Muscle layer of duodenum (tissue), 2 donors: ENCODE measurements around the gene C1GALT1.

ENCODE experiments used
- H3K27ac ChIP-seq: one replicate; pipeline ENCODE4 v1.7.0; 2013; ENCODE audit warnings: mild to moderate bottlenecking, low read length
- H3K27me3 ChIP-seq: one replicate; pipeline ENCODE4 v1.7.0; 2013; ENCODE audit warnings: low read depth, mild to moderate bottlenecking, control low read depth, low read length
- H3K36me3 ChIP-seq, 2 donors: one replicate each; pipeline ENCODE4 v1.7.0; 2013; ENCODE audit warnings: low read length in 2 of 2, control low read depth in 1 of 2, mild to moderate bottlenecking in 1 of 2; ENCODE audit not compliant: insufficient read depth in 2 of 2, control insufficient read depth in 1 of 2
- H3K4me1 ChIP-seq, 2 donors: one replicate each; pipeline ENCODE4 v1.7.0; 2013; ENCODE audit warnings: low read length in 2 of 2, mild to moderate bottlenecking in 2 of 2, control low read depth in 1 of 2, moderate library complexity in 1 of 2; ENCODE audit not compliant: insufficient read depth in 2 of 2, control insufficient read depth in 1 of 2
- H3K4me3 ChIP-seq, 2 donors: one replicate each; pipeline ENCODE4 v1.7.0; 2013; ENCODE audit warnings: low read length in 2 of 2, low read depth in 1 of 2, mild to moderate bottlenecking in 1 of 2
- H3K9me3 ChIP-seq, 2 donors: one replicate each; pipeline ENCODE4 v1.7.0; 2013; ENCODE audit warnings: low read length in 2 of 2, control low read depth in 1 of 2, mild to moderate bottlenecking in 1 of 2; ENCODE audit not compliant: control insufficient read depth in 1 of 2
- donor health status: healthy.

The C1GALT1 gene

DNA sequence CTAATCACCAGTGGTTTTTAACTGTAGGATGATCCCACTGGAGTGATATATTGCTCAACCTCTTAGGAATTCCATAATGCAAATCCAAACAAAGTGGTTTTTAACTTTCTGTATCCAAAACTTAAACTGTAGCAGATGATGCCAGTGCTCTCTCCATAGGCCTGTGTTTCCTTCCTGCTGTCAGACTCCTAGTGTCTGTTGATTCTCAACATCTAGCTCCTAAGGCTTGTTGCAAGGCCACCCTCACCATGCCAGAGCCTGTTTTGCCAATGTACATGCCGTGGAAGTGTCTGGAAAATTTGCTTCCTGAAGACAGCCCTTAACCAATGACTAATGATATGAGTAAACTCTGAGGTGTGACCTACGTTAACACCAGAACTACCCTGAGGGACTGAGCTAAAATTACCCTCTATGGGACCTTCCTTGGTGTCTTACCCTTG is 39.3 kb downstream of the C1GALT1 start:
- no peak overlapping the region for H3K4me3 ChIP-seq
- H3K9me3 ChIP-seq: no peaks in the 10 kb centered on the region
- no peaks in the 10 kb centered on the region for H3K27me3 ChIP-seq
- H3K4me1 ChIP-seq: peaks cover 0 to 12% of the 10 kb centered on the region in 2 donors
- no peak overlapping the region for H3K27ac ChIP-seq
- H3K36me3 ChIP-seq: no peaks in the 10 kb centered on the region

- Histone ChIP-seq H3K4me1 (peaks cover 0 to 12% of the 10 kb centered on the region in 2 donors), H3K27me3 (no peaks in the 10 kb centered on the region), H3K9me3 (no peaks in the 10 kb centered on the region), H3K36me3 (no peaks in the 10 kb centered on the region), H3K4me3 (no peak overlapping the region), H3K27ac (no peak overlapping the region)
These were observed 40.9 kb downstream of the C1GALT1 start for GRCh38 chr7:7223250-7223649.

GRCh38 chr7:7226407-7226806 is 44.1 kb downstream of the C1GALT1 start:
- Histone ChIP-seq H3K9me3 (peaks cover 0 to 5% of the 10 kb centered on the region in 2 donors), H3K4me3 (no peak overlapping the region), H3K27ac (no peak overlapping the region), H3K4me1 (peaks cover 0 to 7% of the 10 kb centered on the region in 2 donors), H3K36me3 (no peaks in the 10 kb centered on the region), H3K27me3 (no peaks in the 10 kb centered on the region)

DNA sequence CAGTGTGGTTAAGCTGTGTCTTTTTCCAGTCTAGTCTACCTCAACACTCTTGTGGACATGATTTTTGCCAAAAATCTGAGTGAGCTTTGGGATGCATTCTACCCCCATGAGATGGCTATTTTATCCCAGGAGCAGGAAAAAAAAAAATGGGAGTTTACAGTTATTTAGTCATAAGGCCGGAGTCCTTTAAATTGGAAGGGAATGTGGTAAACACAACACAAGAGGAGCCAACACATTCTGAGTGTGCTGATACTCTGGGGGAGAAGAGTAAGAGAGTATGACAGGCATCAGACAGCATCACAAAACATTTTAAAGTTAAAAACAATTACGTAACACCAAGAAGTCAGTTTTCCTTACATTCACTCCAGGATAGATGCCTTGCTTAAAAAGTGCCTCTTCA is 46.1 kb downstream of the C1GALT1 start:
- H3K36me3 ChIP-seq: no peaks in the 10 kb centered on the region
- no peak overlapping the region for H3K27ac ChIP-seq
- H3K9me3 ChIP-seq: peaks cover 0 to 6% of the 10 kb centered on the region in 2 donors
- no peak overlapping the region for H3K4me3 ChIP-seq
- H3K4me1 ChIP-seq: no peaks in the 10 kb centered on the region
- H3K27me3 ChIP-seq: no peaks in the 10 kb centered on the region

DNA sequence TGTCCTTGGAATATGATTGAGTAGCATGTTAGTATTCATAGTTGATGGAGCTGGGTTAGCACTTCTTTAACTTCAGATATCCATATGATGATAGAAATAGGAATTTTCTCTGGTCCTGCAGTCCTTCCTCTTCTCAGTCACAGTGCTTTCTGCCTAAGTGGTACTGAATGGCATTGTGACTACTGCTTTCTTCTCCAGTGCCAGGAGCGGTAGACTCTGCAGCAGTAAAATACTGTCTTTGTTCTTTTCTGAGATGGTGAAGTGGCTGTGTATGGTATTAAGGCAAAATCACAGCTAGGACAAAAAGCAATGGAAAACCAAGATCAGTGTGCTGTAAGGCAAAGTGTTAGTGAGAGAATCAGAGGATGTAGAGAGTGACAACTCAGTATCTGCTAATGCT is 46.6 kb downstream of the C1GALT1 start:
- no peak overlapping the region for H3K4me3 ChIP-seq
- H3K36me3 ChIP-seq: no peaks in the 10 kb centered on the region
- no peaks in the 10 kb centered on the region for H3K4me1 ChIP-seq
- H3K9me3 ChIP-seq: peaks cover 0 to 6% of the 10 kb centered on the region in 2 donors
- no peak overlapping the region for H3K27ac ChIP-seq
- H3K27me3 ChIP-seq: no peaks in the 10 kb centered on the region

DNA sequence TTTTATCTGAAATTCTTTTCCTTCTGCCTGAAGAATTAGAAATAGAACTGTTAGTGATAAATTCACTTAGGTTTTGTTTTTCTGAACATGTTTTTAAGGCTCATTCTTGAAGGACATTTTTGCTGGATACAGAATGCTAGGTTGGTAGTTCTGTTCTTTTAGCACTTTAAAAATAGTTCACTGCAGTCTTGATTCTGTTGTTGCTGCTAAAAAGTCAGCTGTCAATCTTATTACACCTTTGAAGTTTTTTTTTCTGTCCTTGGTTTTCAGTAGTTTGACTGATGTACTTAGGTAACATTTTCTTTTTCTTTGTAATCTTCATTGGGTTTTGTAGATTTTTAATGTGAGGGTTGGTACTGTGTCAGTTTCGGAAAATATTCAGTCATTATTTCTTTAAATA is 48.7 kb downstream of the C1GALT1 start:
- no peaks in the 10 kb centered on the region for H3K27me3 ChIP-seq
- H3K36me3 ChIP-seq: peaks cover 0 to 5% of the 10 kb centered on the region in 2 donors
- peaks cover 0 to 6% of the 10 kb centered on the region in 2 donors for H3K9me3 ChIP-seq
- H3K4me1 ChIP-seq: no peaks in the 10 kb centered on the region
- no peak overlapping the region for H3K27ac ChIP-seq
- no peak overlapping the region for H3K4me3 ChIP-seq

- H3K9me3 ChIP-seq: peaks cover 0 to 6% of the 10 kb centered on the region in 2 donors
- H3K4me1 ChIP-seq: no peaks in the 10 kb centered on the region
- H3K36me3 ChIP-seq: peaks cover 0 to 5% of the 10 kb centered on the region in 2 donors
- H3K27ac ChIP-seq: no peak overlapping the region
- H3K27me3 ChIP-seq: no peaks in the 10 kb centered on the region
- no peak overlapping the region for H3K4me3 ChIP-seq
These were observed 49.5 kb downstream of the C1GALT1 start for GRCh38 chr7:7231865-7232264.

DNA sequence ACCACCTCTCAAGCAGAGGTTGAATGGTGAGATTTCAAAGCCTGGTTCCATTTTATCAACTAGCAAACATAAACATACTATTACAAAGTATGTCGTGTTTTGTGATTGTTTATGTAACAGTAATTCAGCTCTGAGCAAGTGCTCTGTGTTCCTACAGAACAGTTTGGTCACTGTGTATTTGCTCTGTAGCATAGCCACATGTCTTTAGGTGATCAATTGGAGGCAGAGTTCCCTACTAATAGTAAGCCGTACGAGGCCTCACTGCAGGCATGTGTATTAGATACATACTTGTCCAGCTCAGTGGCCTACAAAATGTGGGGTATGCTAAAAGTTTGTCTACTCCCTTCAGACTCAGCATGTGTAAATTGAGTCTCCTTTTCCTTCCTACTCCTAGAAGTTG is 53.0 kb downstream of the C1GALT1 start:
- Histone ChIP-seq H3K36me3 (peaks cover 0 to 12% of the 10 kb centered on the region in 2 donors), H3K27ac (no peak overlapping the region), H3K4me3 (no peak overlapping the region), H3K9me3 (peaks cover 0 to 6% of the 10 kb centered on the region in 2 donors), H3K27me3 (no peaks in the 10 kb centered on the region), H3K4me1 (peaks cover 4 to 5% of the 10 kb centered on the region in 2 donors)

- Histone ChIP-seq H3K27ac (no peak overlapping the region), H3K4me1 (peaks cover 4 to 5% of the 10 kb centered on the region in 2 donors)
These were observed 53.7 kb downstream of the C1GALT1 start for GRCh38 chr7:7236041-7236440.

DNA sequence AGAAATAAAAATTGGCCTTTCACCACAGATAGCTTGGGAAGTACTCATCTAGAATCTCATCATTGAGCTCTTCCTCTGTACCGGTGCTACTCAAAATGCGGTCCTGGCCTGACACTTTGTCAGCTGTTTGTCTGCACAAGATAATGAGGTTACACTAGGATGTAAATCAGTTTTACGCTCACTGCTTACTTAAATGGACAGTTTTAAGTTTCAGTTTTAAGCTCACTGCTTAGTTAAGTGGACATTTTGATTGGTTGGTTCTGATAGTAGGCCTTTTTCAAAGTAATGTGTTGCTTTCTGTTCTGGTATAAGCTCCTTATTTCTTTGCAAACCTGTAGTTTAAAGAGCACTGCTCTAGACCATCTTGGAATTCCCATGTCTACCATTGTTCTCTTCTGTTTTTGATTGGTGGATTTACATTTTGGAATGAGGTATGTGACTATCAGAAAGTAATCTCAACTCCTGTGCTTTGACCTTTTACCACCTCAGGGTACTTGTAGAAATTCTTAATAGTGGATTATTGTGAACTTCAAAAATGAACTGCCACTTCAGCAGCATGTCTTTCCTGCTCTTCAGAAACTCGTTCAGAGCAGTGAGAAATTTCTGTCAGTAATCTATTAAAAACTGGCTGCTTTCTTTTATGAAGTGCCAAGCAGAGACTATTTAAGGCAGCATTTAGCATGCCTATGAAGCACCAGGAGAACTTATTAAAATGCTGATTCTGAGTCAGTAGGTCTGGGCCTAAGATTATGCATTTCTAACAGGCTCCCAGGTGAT is 55.0 kb downstream of the C1GALT1 start:
- H3K9me3 ChIP-seq: no peaks in the 10 kb centered on the region
- H3K27ac ChIP-seq: no peak overlapping the region
- H3K36me3 ChIP-seq: peaks cover 0 to 12% of the 10 kb centered on the region in 2 donors
- no peak overlapping the region for H3K4me3 ChIP-seq
- H3K4me1 ChIP-seq: peaks cover 4 to 5% of the 10 kb centered on the region in 2 donors
- no peaks in the 10 kb centered on the region for H3K27me3 ChIP-seq

More at GRCh38 chr7:7236041-7236440, 53.7 kb downstream of the C1GALT1 start:
- Histone ChIP-seq H3K27me3 (no peaks in the 10 kb centered on the region), H3K4me3 (no peak overlapping the region), H3K36me3 (peaks cover 0 to 12% of the 10 kb centered on the region in 2 donors), H3K9me3 (peaks cover 0 to 4% of the 10 kb centered on the region in 2 donors)

DNA sequence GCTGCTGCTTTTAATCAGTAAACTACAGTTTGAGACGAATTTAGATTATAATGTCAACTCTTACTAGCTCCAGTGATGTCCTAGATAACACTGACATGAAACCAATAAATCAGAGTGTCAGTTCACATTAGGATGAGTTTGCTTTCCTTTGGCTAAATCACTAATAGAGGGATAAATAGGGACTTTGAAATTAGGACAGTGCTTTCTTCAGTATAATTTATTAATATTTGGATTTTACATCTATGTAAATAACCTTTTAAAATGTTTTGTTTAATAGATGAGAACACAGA is 55.6 kb downstream of the C1GALT1 start:
- Histone ChIP-seq H3K4me3 (no peak overlapping the region), H3K4me1 (peaks cover 4 to 5% of the 10 kb centered on the region in 2 donors), H3K36me3 (peaks cover 0 to 12% of the 10 kb centered on the region in 2 donors), H3K9me3 (no peaks in the 10 kb centered on the region), H3K27ac (no peak overlapping the region), H3K27me3 (no peaks in the 10 kb centered on the region)

- Histone ChIP-seq H3K9me3 (no peaks in the 10 kb centered on the region), H3K36me3 (peaks cover 3 to 12% of the 10 kb centered on the region in 2 donors), H3K4me1 (peaks cover 5% of the 10 kb centered on the region in 2 donors), H3K27me3 (no peaks in the 10 kb centered on the region), H3K27ac (no peak overlapping the region), H3K4me3 (no peak overlapping the region)
These were observed 57.0 kb downstream of the C1GALT1 start for GRCh38 chr7:7239346-7239745.
